ENCODE measurements around the gene EGLN1. TPM values are rescaled to one million over a fixed set of nuclear protein-coding genes. Genes with fewer than 3 reads are reported as not detected.

The EGLN1 gene
- total RNA-seq, 3 donors from 2014 or later (not counting 1 experiment from before 2014, with no cell fraction given): 14.2 to 27.5 (median 24.5) TPM

GRCh38 chr1:231419738-231420298 is 2.3 kb downstream of the EGLN1 start:
- no peak for TF ChIP-seq CTCF (IDR thresholded peaks at IDR 0.05)
- Mint-ChIP-seq H3K27ac (peak overlapping the region; percentile 50 to 54), H3K4me3 (peak overlapping the region; percentile 88), H3K27me3 (ENCODE audit: low read depth in 2 of 2) (no peaks in the 10 kb centered on the region), H3K4me1 (peaks cover 48 to 52% of the 10 kb centered on the region in 2 donors), H3K9me3 (no peaks in the 10 kb centered on the region), H3K36me3 (no peaks in the 10 kb centered on the region)
- WGBS (ENCODE audit: insufficient coverage): 26% methylated on average over 4 of the region's 8 CpGs
- Histone ChIP-seq H3K4me3 (ENCODE audit: low read length) (peak overlapping the region; percentile 57), H3K4me1 (ENCODE audit: control insufficient read depth, insufficient read depth, low read length) (peaks cover 15% of the 10 kb centered on the region), H3K27ac (ENCODE audit: low read length) (no peak overlapping the region), H3K36me3 (ENCODE audit: control insufficient read depth, insufficient read depth, low read length) (no peaks in the 10 kb centered on the region), H3K27me3 (ENCODE audit: control insufficient read depth, insufficient read depth, low read length) (no peaks in the 10 kb centered on the region), H3K9me3 (ENCODE audit: control insufficient read depth, insufficient read depth, low read length) (no peaks in the 10 kb centered on the region)
- ATAC-seq: no peak
- intact Hi-C loops (cut with micrococcal nuclease): loop anchor here (2.0 to 5.0 kb wide), 2 partner anchors 42 to 109 kb away; partner anchors contain the start of gene TSNAX
- peak in 1 of 2 donors; percentile 7 for DNase-seq

DNA sequence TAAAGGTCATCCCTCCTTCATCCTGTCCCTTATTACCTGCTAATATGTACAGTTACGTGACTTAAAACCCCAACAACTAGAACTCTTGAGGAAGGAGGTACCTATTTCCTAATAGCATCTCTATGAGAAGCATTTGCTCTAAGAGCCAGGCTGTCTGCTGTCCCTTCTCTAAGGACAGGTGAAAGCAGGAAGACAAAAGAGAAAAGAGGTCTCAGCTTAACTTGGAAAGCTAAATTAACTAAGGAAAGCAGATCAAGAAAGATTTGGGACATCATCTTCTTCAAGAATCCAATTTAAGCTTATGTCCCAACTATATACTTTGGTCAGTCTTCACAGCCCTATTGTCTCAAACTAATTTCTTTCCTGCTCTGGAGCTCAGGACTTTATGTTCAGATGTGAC is 2.9 kb downstream of the EGLN1 start:
- peaks cover 15% of the 10 kb centered on the region for H3K4me1 ChIP-seq (ENCODE audit: control insufficient read depth, insufficient read depth, low read length)
- H3K27ac Mint-ChIP-seq: peak overlapping the region in 1 of 2 donors; percentile 50

GRCh38 chr1:231418741-231419107 is 3.4 kb downstream of the EGLN1 start:
- intact Hi-C loops (cut with micrococcal nuclease): no loop called here
- no peaks in the 10 kb centered on the region for H3K36me3 Mint-ChIP-seq
- Histone ChIP-seq H3K4me1 (ENCODE audit: control insufficient read depth, insufficient read depth, low read length) (peaks cover 15% of the 10 kb centered on the region), H3K4me3 (ENCODE audit: low read length) (no peak overlapping the region), H3K36me3 (ENCODE audit: control insufficient read depth, insufficient read depth, low read length) (no peaks in the 10 kb centered on the region), H3K27me3 (ENCODE audit: control insufficient read depth, insufficient read depth, low read length) (no peaks in the 10 kb centered on the region), H3K9me3 (ENCODE audit: control insufficient read depth, insufficient read depth, low read length) (no peaks in the 10 kb centered on the region), H3K27ac (ENCODE audit: low read length) (no peak overlapping the region)
- H3K4me1 Mint-ChIP-seq: peaks cover 57 to 59% of the 10 kb centered on the region in 2 donors
- ATAC-seq (no peak), DNase-seq (no peak)
- peak overlapping the region; percentile 88 for H3K4me3 Mint-ChIP-seq
- WGBS (ENCODE audit: insufficient coverage): 92% methylated on average over 2 of the region's 4 CpGs
- TF ChIP-seq CTCF (IDR thresholded peaks at IDR 0.05): no peak
- H3K9me3 Mint-ChIP-seq: no peaks in the 10 kb centered on the region
- no peak overlapping the region for H3K27ac Mint-ChIP-seq
- H3K27me3 Mint-ChIP-seq (ENCODE audit: low read depth in 2 of 2): no peaks in the 10 kb centered on the region

More for the DNA sequence above, 2.9 kb downstream of the EGLN1 start:
- no peak for TF ChIP-seq CTCF (IDR thresholded peaks at IDR 0.05)
- H3K27me3 Mint-ChIP-seq (ENCODE audit: low read depth in 2 of 2): no peaks in the 10 kb centered on the region
- peaks cover 53 to 55% of the 10 kb centered on the region in 2 donors for H3K4me1 Mint-ChIP-seq
- H3K4me3 ChIP-seq (ENCODE audit: low read length): no peak overlapping the region
- no peak overlapping the region for H3K27ac ChIP-seq (ENCODE audit: low read length)
- peak overlapping the region; percentile 88 for H3K4me3 Mint-ChIP-seq
- WGBS (ENCODE audit: insufficient coverage): no CpG with 5 or more reads among the region's 1 CpG
- no peaks in the 10 kb centered on the region for H3K27me3 ChIP-seq (ENCODE audit: control insufficient read depth, insufficient read depth, low read length)
- ATAC-seq: no peak
- no peaks in the 10 kb centered on the region for H3K36me3 ChIP-seq (ENCODE audit: control insufficient read depth, insufficient read depth, low read length)
- H3K36me3 Mint-ChIP-seq: no peaks in the 10 kb centered on the region
- H3K9me3 Mint-ChIP-seq: no peaks in the 10 kb centered on the region
- no peak for DNase-seq
- no peaks in the 10 kb centered on the region for H3K9me3 ChIP-seq (ENCODE audit: control insufficient read depth, insufficient read depth, low read length)
- intact Hi-C loops (cut with micrococcal nuclease): no loop called here
